MM.1S (cell line): ENCODE measurements around the gene TMEM218.

ENCODE experiments used
- DNase-seq: peaks from one replicate; pipeline ENCODE4 v3.0.0-alpha.2; 2015
- H2AFZ ChIP-seq: fragments of 300-600 bp; sonication (generic); 2 replicates; pipeline ENCODE4 v1.6.0; 2016; ENCODE audit warnings: antibody characterized with exemption, low read length
- H3F3A ChIP-seq: fragments of 300-600 bp; sonication (generic); 2 replicates; pipeline ENCODE4 v1.6.1; 2016; ENCODE audit warnings: mild to moderate bottlenecking, antibody characterized with exemption, low read length, moderate library complexity, mixed read lengths; ENCODE audit not compliant: insufficient read depth
- H3K27ac ChIP-seq: fragments of 300-600 bp; sonication (generic); 2 replicates; pipeline ENCODE4 v1.5.1; 2016; ENCODE audit warnings: mild to moderate bottlenecking, low read length
- H3K27me3 ChIP-seq: fragments of 300-600 bp; sonication (generic); replicated peaks from 2 replicates; pipeline ENCODE4 v1.6.0; 2016; ENCODE audit warnings: low read length; ENCODE audit not compliant: insufficient read depth
- H3K36me3 ChIP-seq: fragments of 300-600 bp; sonication (generic); replicated peaks from 2 replicates; pipeline ENCODE4 v1.6.1; 2016; ENCODE audit warnings: mild to moderate bottlenecking, low read length, mixed read lengths; ENCODE audit not compliant: insufficient read depth
- H3K4me1 ChIP-seq: fragments of 300-600 bp; sonication (generic); 2 replicates; pipeline ENCODE4 v1.6.1; 2016; ENCODE audit warnings: low read length, mixed read lengths
- H3K4me2 ChIP-seq: fragments of 300-600 bp; sonication (generic); 2 replicates; pipeline ENCODE4 v1.6.0; 2016; ENCODE audit warnings: low read depth, low read length
- H3K4me3 ChIP-seq: fragments of 300-600 bp; sonication (generic); 2 replicates; pipeline ENCODE4 v1.5.1; 2016; ENCODE audit warnings: low read length, mixed read lengths
- H3K79me2 ChIP-seq: fragments of 300-600 bp; sonication (generic); 2 replicates; pipeline ENCODE4 v1.6.1; 2016; ENCODE audit warnings: mixed run types, low read length, mixed read lengths
- H3K9ac ChIP-seq: fragments of 300-600 bp; sonication (generic); 2 replicates; pipeline ENCODE4 v1.6.1; 2016; ENCODE audit warnings: low read length, mixed read lengths
- H3K9me2 ChIP-seq: fragments of 300-600 bp; sonication (generic); replicated peaks from 2 replicates; pipeline ENCODE4 v1.6.1; 2016; ENCODE audit warnings: mild to moderate bottlenecking, low read length, mixed read lengths; ENCODE audit not compliant: insufficient read depth
- H3K9me3 ChIP-seq: fragments of 300-600 bp; sonication (generic); replicated peaks from 2 replicates; pipeline ENCODE4 v1.6.1; 2016; ENCODE audit warnings: mild to moderate bottlenecking, low read length, mixed read lengths; ENCODE audit not compliant: insufficient read depth
- H4K20me1 ChIP-seq: fragments of 300-600 bp; sonication (generic); 2 replicates; pipeline ENCODE4 v1.6.1; 2016; ENCODE audit warnings: mild to moderate bottlenecking, low read length, moderate library complexity, mixed read lengths; ENCODE audit not compliant: insufficient read depth
- CTCF ChIP-seq: fragments of 300-600 bp; sonication (generic); IDR thresholded peaks from 2 replicates; pipeline ENCODE4 v1.5.1; 2016; ENCODE audit warnings: antibody characterized with exemption, low read length, mixed read lengths
- EZH2 ChIP-seq: fragments of 300-600 bp; sonication (generic); optimal IDR thresholded peaks from 2 replicates; pipeline ENCODE3; 2017; ENCODE audit warnings: low read depth, mild to moderate bottlenecking, antibody characterized with exemption, low read length, mixed read lengths
- EZH2phosphoT487 ChIP-seq: fragments of 300-600 bp; sonication (generic); IDR thresholded peaks from 2 replicates; pipeline ENCODE4 v1.6.1; 2018; ENCODE audit warnings: antibody characterized with exemption, low read length

TMEM218 gene

GRCh38 chr11:125154378-125155099 is 43.1 kb upstream of the TMEM218 start:
- Histone ChIP-seq H3K4me1 (no peaks in the 10 kb centered on the region), H3K36me3 (no peaks in the 10 kb centered on the region), H3K9ac (no peak overlapping the region), H3K27me3 (no peaks in the 10 kb centered on the region), H4K20me1 (no peaks in the 10 kb centered on the region), H3K4me2 (no peak overlapping the region), H3K9me2 (no peaks in the 10 kb centered on the region), H3K79me2 (no peaks in the 10 kb centered on the region), H3K27ac (no peak overlapping the region), H3F3A (no peaks in the 10 kb centered on the region), H3K4me3 (no peak overlapping the region), H2AFZ (no peak overlapping the region), H3K9me3 (no peaks in the 10 kb centered on the region)
- TF ChIP-seq EZH2phosphoT487 (no peak), CTCF (no peak), EZH2 (no peak)
- no peak for DNase-seq

GRCh38 chr11:125153837-125154236 is 42.4 kb upstream of the TMEM218 start:
- no peaks in the 10 kb centered on the region for H4K20me1 ChIP-seq
- no peak for DNase-seq
- H3K9ac ChIP-seq = no peak overlapping the region
- 0 out of 2 replicates have a peak, but pooled peaks cover 3% of the 10 kb centered on the region for H3K4me1 ChIP-seq
- no peaks in the 10 kb centered on the region for H3K79me2 ChIP-seq
- no peak overlapping the region for H3K4me2 ChIP-seq
- no peaks in the 10 kb centered on the region for H3K27me3 ChIP-seq
- no peak overlapping the region for H3K4me3 ChIP-seq
- no peaks in the 10 kb centered on the region for H3K36me3 ChIP-seq
- TF ChIP-seq CTCF = no peak
- TF ChIP-seq EZH2 = no peak
- TF ChIP-seq EZH2phosphoT487 = no peak
- H3K27ac ChIP-seq = no peak overlapping the region
- H3K9me3 ChIP-seq = no peaks in the 10 kb centered on the region
- no peaks in the 10 kb centered on the region for H3F3A ChIP-seq
- no peak overlapping the region for H2AFZ ChIP-seq
- no peaks in the 10 kb centered on the region for H3K9me2 ChIP-seq

- no peak overlapping the region; the same call in 1 of the 2 replicates for H2AFZ ChIP-seq
- H3K9me2 ChIP-seq = no peaks in the 10 kb centered on the region
- H3K4me2 ChIP-seq = no peak overlapping the region
- no peaks in the 10 kb centered on the region for H3K79me2 ChIP-seq
- DNase-seq = peak; percentile 40
- no peaks in the 10 kb centered on the region for H3K27me3 ChIP-seq
- H3K27ac ChIP-seq = no peak overlapping the region
- H4K20me1 ChIP-seq = no peaks in the 10 kb centered on the region
- TF ChIP-seq CTCF = no peak
- TF ChIP-seq EZH2 = no peak
- no peak for TF ChIP-seq EZH2phosphoT487
- H3K9me3 ChIP-seq = no peaks in the 10 kb centered on the region
- H3F3A ChIP-seq = no peaks in the 10 kb centered on the region
- no peak overlapping the region for H3K4me3 ChIP-seq
- 0 out of 2 replicates have a peak, but pooled peaks cover 3% of the 10 kb centered on the region for H3K4me1 ChIP-seq
- no peak overlapping the region for H3K9ac ChIP-seq
- no peaks in the 10 kb centered on the region for H3K36me3 ChIP-seq
Measured at GRCh38 chr11:125148743-125149142, 37.3 kb upstream of the TMEM218 start.
